Adrenal gland (tissue), 12 donors: ENCODE results near the gene VAMP4. TPM values are rescaled to one million over a fixed set of nuclear protein-coding genes. Genes with fewer than 3 reads are reported as not detected.

Experiments
- DNase-seq, 7 donors: peaks; one replicate each; pipeline ENCODE4 v3.0.0-alpha.2; 2019 to 2020
- H3K27ac ChIP-seq, 5 donors: fragments of 200-600 bp; sonication (generic) in 4 of 5; 1 replicate in 3 of 5; 2 replicates in 2 of 5; pipeline versions ENCODE4 v1.5.1 to v1.8.0; 2016 to 2020; ENCODE audit warnings: mild to moderate bottlenecking in 1 of 5
- H3K27me3 ChIP-seq: fragments of 200-600 bp; 2 replicates; pipeline ENCODE4 v1.8.0; 2021
- H3K36me3 ChIP-seq, 2 donors: fragments of 200-600 bp; replicated peaks in 1 of 2; 1 replicate in 1 of 2; 2 replicates in 1 of 2; pipeline versions ENCODE4 v1.5.1 to v1.8.0; 2018 to 2022
- H3K4me1 ChIP-seq, 2 donors: fragments of 200-600 bp; replicated peaks in 1 of 2; 1 replicate in 1 of 2; 2 replicates in 1 of 2; pipeline versions ENCODE4 v1.5.1 to v1.8.0; 2018 to 2021
- H3K4me3 ChIP-seq, 4 donors: fragments of 200-600 bp; sonication (generic) in 3 of 4; one replicate each; pipeline ENCODE4 v1.5.1; 2016 to 2018
- H3K9me3 ChIP-seq, 3 donors: fragments of 200-600 bp; sonication (generic) in 1 of 3; replicated peaks in 1 of 3; 1 replicate in 2 of 3; 2 replicates in 1 of 3; pipeline versions ENCODE4 v1.5.1 to v1.8.0; 2016 to 2021
- CTCF ChIP-seq, 6 experiments: fragments of 450-650 bp in 4 of 6; fragments of 200-600 bp in 2 of 6; sonication (generic) in 1 of 6; IDR thresholded peaks; 1 replicate in 5 of 6; 2 replicates in 1 of 6; pipeline versions ENCODE4 v1.5.1 to v1.8.0; 2016 to 2021; ENCODE audit warnings: antibody characterized with exemption in 6 of 6, mild to moderate bottlenecking in 2 of 6, moderate library complexity in 1 of 6
- POLR2A ChIP-seq, 2 donors: fragments of 450-650 bp; IDR thresholded peaks; one replicate each; pipeline ENCODE4 v1.6.1; 2017; ENCODE audit warnings: antibody characterized with exemption in 2 of 2, mild to moderate bottlenecking in 2 of 2, moderate library complexity in 1 of 2
- WGBS, 4 donors: extraction: QIAGEN DNeasy Blood & Tissue Kit in 2 of 4; methylation state at CpG; one replicate each; pipeline versions ENCODE4 v1.1.5 to v1.1.7; 2013 to 2017; 5-methylcytosine and 5-hydroxymethylcytosine counted together
- intact Hi-C, 2 donors: fragments of 100-400 bp; cut with DNase I; formaldehyde crosslinking; loops; one replicate each; pipeline versions ENCODE4 v1.14.1 to v1.15.0; 2022 to 2023
- polyA plus RNA-seq, 3 donors: library from polyadenylated mRNA; stranded (reverse); fragments of 200-250 nt in 2 of 3; fragments of 350-450 nt in 1 of 3; fragmentation: Illumina TruSeq in 1 of 3; extraction: RNeasy Lipid Tissue Mini Kit (QIAGEN cat#74804) in 1 of 3; gene quantifications; one replicate each; pipeline ENCODE4 v1.2.3, GENCODE V29; 2013 to 2014
- small RNA-seq, 2 donors: library from RNA; depleted of rRNA; stranded (forward); fragments of <200 nt; gene quantifications; one replicate each; pipeline ENCODE3, GENCODE V24; 2016
- total RNA-seq, 9 donors: library from RNA; depleted of rRNA in 4 of 9; stranded (reverse); fragments of >200 nt in 4 of 9; fragments of 120-200 nt in 1 of 9; fragmentation: NEBNext Ultra II Directional in 1 of 9; extraction: Animal tissue kit (Norgen Biotek cat#: 25700) in 1 of 9; gene quantifications; one replicate each; pipeline versions ENCODE4 v1.1.0 to v1.2.4, GENCODE V29; 2013 to 2023
- donor health status: healthy with polysubstance abuse.
- donor health status: Bipolar disorder and iron deficiency.
- donor health status: DM: yes; HTN: yes; CAD: no.
- donor health status: DM: no; HTN: no; CAD: no.
- donor health status: DM: no; HTN: no; CAD: no.
- donor health status: DM: yes; HTN: yes; CAD: no.

VAMP4 gene
- total and polyA plus RNA-seq, 12 donors = 6.1 to 23.7 (median 14.8) TPM

- 68 to 77% (median 73%) methylated on average over 3 to 8 of the region's 8 CpGs for WGBS, 4 donors
- H3K4me1 ChIP-seq = peaks cover 0 to 3% of the 10 kb centered on the region in 2 donors
- no peak within 1 kb of the TSS for H3K4me3 ChIP-seq
Measured at GRCh38 chr1:171652234-171652822, 89.5 kb downstream of the VAMP4 start, which contains the start of gene MYOC. Gene MYOC (minus strand): TSS chr1:171652688. CDS start chr1:171652611, 77 bp downstream.

More at GRCh38 chr1:171652234-171652822, 89.5 kb downstream of the VAMP4 start, which contains the start of gene MYOC:
- no peak for TF ChIP-seq CTCF (IDR thresholded peaks at IDR 0.05)
- TF ChIP-seq POLR2A (IDR thresholded peaks at IDR 0.05) = no peak
- Histone ChIP-seq H3K9me3 (no peaks in the 10 kb centered on the region), H3K36me3 (no peaks in the 10 kb centered on the region), H3K27me3 (no peaks in the 10 kb centered on the region), H3K27ac (peak within 1 kb of the TSS in 1 of 5 donors; percentile 74)
- no peak for DNase-seq
- intact Hi-C loops = no loop called here

Small RNAs within 50 kb of the gene (small RNA-seq; reads per million reads assigned to genes)
- gene RF00601 = 0 reads per million in 2 donors

Other genes with a start within 250 kb of the VAMP4 start
- under 1 TPM in 1 of 9 donors, not detected in 8; 0.06 TPM for gene MYOCOS, start 119.8 kb downstream of the VAMP4 start, total RNA-seq
- gene MYOCOS, start 119.8 kb downstream of the VAMP4 start, polyA plus RNA-seq = not detected
- gene MYOC, start 89.4 kb downstream of the VAMP4 start, total RNA-seq = 1 to 10 TPM in 5 of 9 donors, under 1 TPM in 2, not detected in 2; 0.06 to 2.1 (median 1.5) TPM
- 1 to 10 TPM in 1 of 3 donors, under 1 TPM in 2; 0.32 to 1.2 (median 0.95) TPM for gene MYOC, start 89.4 kb downstream of the VAMP4 start, polyA plus RNA-seq
- 10 to 100 TPM; 22.7 to 38.3 (median 32.0) TPM for gene METTL13, start 39.6 kb upstream of the VAMP4 start, total RNA-seq
- 10 to 100 TPM in 2 of 3 donors, 1 to 10 TPM in 1; 9.6 to 37.1 (median 12.3) TPM for gene METTL13, start 39.6 kb upstream of the VAMP4 start, polyA plus RNA-seq
- gene DNM3, start 99.4 kb upstream of the VAMP4 start, total RNA-seq = 10 to 100 TPM; 14.2 to 78.6 (median 28.5) TPM
- 10 to 100 TPM in 1 of 3 donors, 1 to 10 TPM in 2; 7.2 to 12.6 (median 9.8) TPM for gene DNM3, start 99.4 kb upstream of the VAMP4 start, polyA plus RNA-seq